K562 (cell line): ENCODE results near the gene USP4. TPM values are rescaled to one million over a fixed set of nuclear protein-coding genes. Genes with fewer than 3 reads are reported as not detected.

Experiments
- ARID1B ChIP-seq: fragments of 450-650 bp; IDR thresholded peaks from 2 replicates; pipeline ENCODE4 v1.6.1; 2016; ENCODE audit warnings: antibody characterized with exemption, mild to moderate bottlenecking, inconsistent platforms
- HDAC2 ChIP-seq: fragments of 450-650 bp; IDR thresholded peaks from 2 replicates; pipeline ENCODE4 v1.6.1; 2016; ENCODE audit warnings: mild to moderate bottlenecking
- HOXB6 ChIP-seq: fragments of 250-450 bp; sonication (Bioruptor Pico); IDR thresholded peaks from 2 replicates; pipeline ENCODE4 v1.5.1; 2022; ENCODE audit warnings: mild to moderate bottlenecking, borderline replicate concordance
- KDM4B ChIP-seq, 2 experiments: fragments of 450-650 bp in 1 of 2; sonication (generic) in 1 of 2; IDR thresholded peaks; 2 replicates each; pipeline ENCODE4 v1.6.1; 2016 to 2017; ENCODE audit warnings: borderline replicate concordance in 2 of 2, antibody characterized with exemption in 1 of 2, low read depth in 1 of 2, mild to moderate bottlenecking in 1 of 2
- MEIS2 ChIP-seq: fragments of 450-650 bp; IDR thresholded peaks from 2 replicates; pipeline ENCODE4 v1.6.1; 2014; ENCODE audit warnings: mild to moderate bottlenecking; ENCODE audit not compliant: partially characterized antibody
- MIER1 ChIP-seq: fragments of 450-650 bp; IDR thresholded peaks from 2 replicates; pipeline ENCODE4 v1.6.1; 2016; ENCODE audit warnings: antibody characterized with exemption, mild to moderate bottlenecking, low read depth
- POLR2AphosphoS2 ChIP-seq: IDR thresholded peaks from 2 replicates; pipeline ENCODE4 v1.6.1; 2012; ENCODE audit warnings: low read length, improper control_type of control experiment
- POLR2G ChIP-seq: fragments of 200-400 bp; formaldehyde crosslinking; IDR thresholded peaks from 2 replicates; pipeline ENCODE4 v1.6.1; 2017; ENCODE audit warnings: low read depth, mild to moderate bottlenecking, antibody characterized with exemption, low read length, moderate library complexity
- RB1 ChIP-seq: fragments of 450-650 bp; IDR thresholded peaks from 2 replicates; pipeline ENCODE4 v1.6.1; 2017; ENCODE audit warnings: low read depth, mild to moderate bottlenecking
- SETDB1 ChIP-seq: IDR thresholded peaks from one replicate; pipeline ENCODE4 v1.6.1; 2012; ENCODE audit warnings: low read length, control low read depth, inconsistent platforms
- TOE1 ChIP-seq, 2 experiments: fragments of 450-650 bp in 1 of 2; sonication (generic) in 1 of 2; formaldehyde crosslinking in 1 of 2; IDR thresholded peaks; 2 replicates each; pipeline versions ENCODE4 v1.7.1 to v1.8.0; 2016 to 2022; ENCODE audit warnings: borderline replicate concordance in 2 of 2, mild to moderate bottlenecking in 2 of 2, antibody characterized with exemption in 1 of 2, inconsistent platforms in 1 of 2, low read depth in 1 of 2, missing genetic modification reagents in 1 of 2, moderate library complexity in 1 of 2
- ZNF124 ChIP-seq: sonication (generic); formaldehyde crosslinking; IDR thresholded peaks from 2 replicates; pipeline ENCODE4 v1.8.1; 2022; ENCODE audit warnings: missing genetic modification reagents
- ZNF165 ChIP-seq: fragments of 250-450 bp; sonication (Bioruptor Pico); IDR thresholded peaks from 2 replicates; pipeline ENCODE4 v1.4.0; 2020; ENCODE audit warnings: borderline replicate concordance
- ZNF384 ChIP-seq: IDR thresholded peaks from 2 replicates; pipeline ENCODE4 v1.6.1; 2012; ENCODE audit warnings: low read depth, low read length, improper control_type of control experiment
- polyA plus RNA-seq, 8 experiments: library from polyadenylated mRNA; depleted of rRNA in 4 of 8; stranded (reverse) in 5 of 8; unstranded in 3 of 8; fragments of >200 nt; fragmentation: Nextera tagmentation in 2 of 8; fragmentation: Illumina TruSeq in 1 of 8; extraction: Ambion mirVana in 2 of 8; extraction: Trizol in 1 of 8; gene quantifications; 2 replicates each; pipeline versions ENCODE4 v1.2.1 to v1.2.3, GENCODE V29; 2011 to 2014; ENCODE audit warnings: inconsistent platforms in 1 of 8, missing spikeins in 1 of 8
- total RNA-seq, 7 experiments: library from RNA; depleted of rRNA in 6 of 7; stranded (reverse); fragments of >200 nt in 6 of 7; fragmentation: Illumina TruSeq in 2 of 7; extraction: Trizol in 2 of 7; gene quantifications; 2 replicates each; pipeline versions ENCODE4 v1.2.1 to v1.2.3, GENCODE V29; 2011 to 2021; ENCODE audit warnings: low replicate concordance in 1 of 7
- TF ChIP-seq, protein P1 (sequence below): fragments of 450-650 bp; IDR thresholded peaks from 2 replicates; pipeline ENCODE4 v1.6.1; 2016; ENCODE audit warnings: antibody characterized with exemption
- TF ChIP-seq, protein P2 (sequence below): sonication (generic); IDR thresholded peaks from 2 replicates; pipeline ENCODE4 v1.6.1; 2016
- TF ChIP-seq, protein P3 (sequence below), 2 experiments: fragments of 450-650 bp; formaldehyde crosslinking in 1 of 2; IDR thresholded peaks; 2 replicates each; pipeline versions ENCODE4 v1.4.0 to v1.6.1; 2014 to 2020; ENCODE audit warnings: mild to moderate bottlenecking in 2 of 2, borderline replicate concordance in 1 of 2, low read depth in 1 of 2

The USP4 gene
- total and polyA plus RNA-seq, 9 of the 15 experiments (the other 6 are each of a cell fraction or from before 2014, with no cell fraction given): 11.8 to 40.4 (median 22.9) TPM

DNA sequence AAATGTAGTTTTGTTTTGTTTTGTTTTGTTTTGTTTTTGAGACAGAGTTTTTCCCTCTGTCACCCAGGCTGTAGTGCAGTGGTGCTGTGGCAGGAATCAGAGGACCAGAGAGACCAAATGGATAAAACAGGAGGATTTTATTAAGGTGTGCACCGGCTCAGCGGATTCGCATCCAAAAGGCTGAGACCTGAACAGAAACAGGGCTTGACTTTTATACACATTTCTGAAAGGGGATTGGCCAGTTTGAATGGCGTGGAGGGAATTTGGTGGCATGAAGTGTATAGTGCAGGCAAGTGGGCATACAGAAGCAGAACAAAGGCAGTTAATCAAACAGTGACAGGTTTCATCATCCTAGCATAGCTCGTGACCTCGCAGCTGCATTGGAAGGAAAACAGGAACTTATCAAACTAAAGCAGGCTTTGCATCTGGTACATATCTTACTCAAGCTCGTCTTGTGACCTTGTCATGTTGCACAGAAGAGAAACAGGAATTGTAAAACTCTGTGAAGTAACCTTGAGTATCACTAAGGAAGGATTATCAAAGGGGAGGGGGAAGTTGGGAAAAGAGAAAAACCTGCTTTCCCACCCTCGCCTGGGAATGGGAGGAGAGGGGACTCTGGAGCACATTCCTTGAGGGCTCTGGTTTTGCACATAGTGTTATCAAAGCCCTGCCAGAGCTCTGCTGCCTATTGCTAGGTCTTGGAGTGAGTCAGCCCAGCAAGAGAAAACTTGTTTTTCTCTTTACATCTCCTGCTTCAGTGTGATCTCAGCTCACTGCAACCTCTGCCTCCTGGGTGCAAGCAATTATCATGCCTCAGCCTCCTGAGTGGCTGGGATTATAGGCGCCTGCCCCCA is 101.4 kb downstream of the USP4 start (continued):
- TF ChIP-seq POLR2AphosphoS2 (no peak), TOE1 (IDR thresholded peaks at IDR 0.05; ENCODE audit: borderline replicate concordance) (peak; percentile 96), TOE1 (CRISPR knock-in tag; IDR thresholded peaks at IDR 0.05; ENCODE audit: borderline replicate concordance, low read depth) (no peak; the same call in 1 of the 2 replicates), ZNF124 (no peak), HDAC2 (peak; percentile 84), HOXB6 (CRISPR knock-in tag) (no peak), MIER1 (no peak), POLR2G (no peak), SETDB1 (no peak), ARID1B (peak; percentile 98), ZNF384 (no peak), MEIS2 (peak; percentile 100), ZNF165 (CRISPR knock-in tag) (no peak), KDM4B (IDR thresholded peaks at IDR 0.05; ENCODE audit: borderline replicate concordance in 2 of 2, low read depth in 1 of 2) (no peak), RB1 (peak; percentile 37; the same call in 1 of the 2 replicates)
- TF ChIP-seq, protein P1, sequence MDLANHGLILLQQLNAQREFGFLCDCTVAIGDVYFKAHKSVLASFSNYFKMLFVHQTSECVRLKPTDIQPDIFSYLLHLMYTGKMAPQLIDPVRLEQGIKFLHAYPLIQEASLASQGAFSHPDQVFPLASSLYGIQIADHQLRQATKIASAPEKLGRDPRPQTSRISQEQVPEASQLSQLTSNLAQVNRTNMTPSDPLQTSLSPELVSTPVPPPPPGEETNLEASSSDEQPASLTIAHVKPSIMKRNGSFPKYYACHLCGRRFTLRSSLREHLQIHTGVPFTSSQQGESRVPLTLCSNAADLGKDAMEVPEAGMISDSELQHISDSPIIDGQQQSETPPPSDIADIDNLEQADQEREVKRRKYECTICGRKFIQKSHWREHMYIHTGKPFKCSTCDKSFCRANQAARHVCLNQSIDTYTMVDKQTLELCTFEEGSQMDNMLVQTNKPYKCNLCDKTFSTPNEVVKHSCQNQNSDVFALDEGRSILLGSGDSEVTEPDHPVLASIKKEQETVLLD: peak; percentile 37; the same call in 1 of the 2 replicates
- TF ChIP-seq, protein P2, sequence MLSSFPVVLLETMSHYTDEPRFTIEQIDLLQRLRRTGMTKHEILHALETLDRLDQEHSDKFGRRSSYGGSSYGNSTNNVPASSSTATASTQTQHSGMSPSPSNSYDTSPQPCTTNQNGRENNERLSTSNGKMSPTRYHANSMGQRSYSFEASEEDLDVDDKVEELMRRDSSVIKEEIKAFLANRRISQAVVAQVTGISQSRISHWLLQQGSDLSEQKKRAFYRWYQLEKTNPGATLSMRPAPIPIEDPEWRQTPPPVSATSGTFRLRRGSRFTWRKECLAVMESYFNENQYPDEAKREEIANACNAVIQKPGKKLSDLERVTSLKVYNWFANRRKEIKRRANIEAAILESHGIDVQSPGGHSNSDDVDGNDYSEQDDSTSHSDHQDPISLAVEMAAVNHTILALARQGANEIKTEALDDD: no peak
- TF ChIP-seq, protein P3, sequence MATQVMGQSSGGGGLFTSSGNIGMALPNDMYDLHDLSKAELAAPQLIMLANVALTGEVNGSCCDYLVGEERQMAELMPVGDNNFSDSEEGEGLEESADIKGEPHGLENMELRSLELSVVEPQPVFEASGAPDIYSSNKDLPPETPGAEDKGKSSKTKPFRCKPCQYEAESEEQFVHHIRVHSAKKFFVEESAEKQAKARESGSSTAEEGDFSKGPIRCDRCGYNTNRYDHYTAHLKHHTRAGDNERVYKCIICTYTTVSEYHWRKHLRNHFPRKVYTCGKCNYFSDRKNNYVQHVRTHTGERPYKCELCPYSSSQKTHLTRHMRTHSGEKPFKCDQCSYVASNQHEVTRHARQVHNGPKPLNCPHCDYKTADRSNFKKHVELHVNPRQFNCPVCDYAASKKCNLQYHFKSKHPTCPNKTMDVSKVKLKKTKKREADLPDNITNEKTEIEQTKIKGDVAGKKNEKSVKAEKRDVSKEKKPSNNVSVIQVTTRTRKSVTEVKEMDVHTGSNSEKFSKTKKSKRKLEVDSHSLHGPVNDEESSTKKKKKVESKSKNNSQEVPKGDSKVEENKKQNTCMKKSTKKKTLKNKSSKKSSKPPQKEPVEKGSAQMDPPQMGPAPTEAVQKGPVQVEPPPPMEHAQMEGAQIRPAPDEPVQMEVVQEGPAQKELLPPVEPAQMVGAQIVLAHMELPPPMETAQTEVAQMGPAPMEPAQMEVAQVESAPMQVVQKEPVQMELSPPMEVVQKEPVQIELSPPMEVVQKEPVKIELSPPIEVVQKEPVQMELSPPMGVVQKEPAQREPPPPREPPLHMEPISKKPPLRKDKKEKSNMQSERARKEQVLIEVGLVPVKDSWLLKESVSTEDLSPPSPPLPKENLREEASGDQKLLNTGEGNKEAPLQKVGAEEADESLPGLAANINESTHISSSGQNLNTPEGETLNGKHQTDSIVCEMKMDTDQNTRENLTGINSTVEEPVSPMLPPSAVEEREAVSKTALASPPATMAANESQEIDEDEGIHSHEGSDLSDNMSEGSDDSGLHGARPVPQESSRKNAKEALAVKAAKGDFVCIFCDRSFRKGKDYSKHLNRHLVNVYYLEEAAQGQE (IDR thresholded peaks at IDR 0.05; ENCODE audit: borderline replicate concordance): 0 out of 2 replicates have a peak, but pooled peaks have one; percentile 22
- TF ChIP-seq, protein P3 (CRISPR knock-in tag; IDR thresholded peaks at IDR 0.05; ENCODE audit: low read depth): no peak
